ENCODE data around the gene BACE1. TPM values are rescaled to one million over a fixed set of nuclear protein-coding genes. Genes with fewer than 3 reads are reported as not detected.

The BACE1 gene
- total RNA-seq, 1 donor from 2014 or later: 37.4 TPM

DNA sequence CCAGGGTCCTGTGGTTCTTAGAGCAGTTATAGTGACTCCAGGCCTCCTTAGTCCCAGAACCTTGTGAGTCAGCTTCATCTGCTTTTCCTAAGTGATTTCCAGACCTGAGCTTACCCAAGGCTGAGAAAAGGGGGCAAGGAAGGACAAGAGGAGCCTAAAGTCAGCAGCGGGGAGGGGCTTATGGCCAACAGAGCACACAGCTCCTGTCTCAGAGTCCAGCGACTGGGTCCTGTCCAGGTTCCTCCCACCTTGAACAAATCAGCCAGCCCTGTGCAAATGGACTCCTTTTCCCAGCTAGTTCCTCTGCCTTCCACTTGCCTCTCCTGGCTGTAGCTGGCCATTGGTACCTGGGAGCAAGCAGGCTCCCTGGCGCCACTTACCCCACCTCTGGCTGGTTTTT lies 10.9 kb downstream of the BACE1 start:
- no peaks in the 10 kb centered on the region for H3K27me3 Mint-ChIP-seq
- no peaks in the 10 kb centered on the region for H3K36me3 Mint-ChIP-seq
- TF ChIP-seq, protein P1, sequence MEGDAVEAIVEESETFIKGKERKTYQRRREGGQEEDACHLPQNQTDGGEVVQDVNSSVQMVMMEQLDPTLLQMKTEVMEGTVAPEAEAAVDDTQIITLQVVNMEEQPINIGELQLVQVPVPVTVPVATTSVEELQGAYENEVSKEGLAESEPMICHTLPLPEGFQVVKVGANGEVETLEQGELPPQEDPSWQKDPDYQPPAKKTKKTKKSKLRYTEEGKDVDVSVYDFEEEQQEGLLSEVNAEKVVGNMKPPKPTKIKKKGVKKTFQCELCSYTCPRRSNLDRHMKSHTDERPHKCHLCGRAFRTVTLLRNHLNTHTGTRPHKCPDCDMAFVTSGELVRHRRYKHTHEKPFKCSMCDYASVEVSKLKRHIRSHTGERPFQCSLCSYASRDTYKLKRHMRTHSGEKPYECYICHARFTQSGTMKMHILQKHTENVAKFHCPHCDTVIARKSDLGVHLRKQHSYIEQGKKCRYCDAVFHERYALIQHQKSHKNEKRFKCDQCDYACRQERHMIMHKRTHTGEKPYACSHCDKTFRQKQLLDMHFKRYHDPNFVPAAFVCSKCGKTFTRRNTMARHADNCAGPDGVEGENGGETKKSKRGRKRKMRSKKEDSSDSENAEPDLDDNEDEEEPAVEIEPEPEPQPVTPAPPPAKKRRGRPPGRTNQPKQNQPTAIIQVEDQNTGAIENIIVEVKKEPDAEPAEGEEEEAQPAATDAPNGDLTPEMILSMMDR (conservative IDR thresholded peaks at IDR 0.05): no peak
- DNase-seq (ENCODE audit: extremely low spot score, unreplicated experiment): no peak
- H3K27ac Mint-ChIP-seq: no peak overlapping the region
- H3K9me3 Mint-ChIP-seq: no peaks in the 10 kb centered on the region
- no peak overlapping the region for H3K4me3 Mint-ChIP-seq
- peaks cover 14% of the 10 kb centered on the region for H3K4me1 Mint-ChIP-seq (ENCODE audit: unreplicated experiment)

DNA sequence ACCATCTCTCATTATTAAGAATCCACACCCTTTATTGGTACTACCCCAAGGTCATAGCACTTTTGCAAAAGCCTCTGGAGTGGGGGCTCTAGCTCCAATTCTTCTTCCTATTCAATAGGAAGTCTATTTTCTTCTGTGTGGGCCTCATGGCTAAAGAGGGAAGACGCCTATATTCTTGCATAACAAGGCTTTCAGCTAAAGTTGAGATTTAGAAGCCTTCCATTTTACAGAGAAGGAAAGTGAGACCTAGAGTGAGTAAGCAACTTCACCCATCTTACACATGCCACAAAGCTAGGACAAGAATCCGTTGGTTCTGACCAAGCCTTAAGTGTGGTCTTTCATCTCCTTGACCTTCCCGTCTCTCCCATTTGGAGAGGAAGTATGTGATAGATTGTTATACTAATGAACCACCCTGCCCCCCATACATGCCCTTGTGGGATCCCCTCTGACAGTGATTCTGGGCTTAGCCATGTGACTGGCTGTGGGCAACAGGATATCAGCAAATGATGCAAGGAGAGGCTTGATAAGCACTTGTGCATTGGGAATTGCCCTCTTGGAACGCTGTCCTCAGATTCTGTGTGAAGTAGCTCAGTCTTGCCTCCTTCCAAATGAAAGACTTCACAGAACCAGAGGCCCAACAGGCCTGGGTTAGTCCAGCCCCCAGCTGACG lies 12.3 kb downstream of the BACE1 start:
- no peaks in the 10 kb centered on the region for H3K36me3 Mint-ChIP-seq
- no peak overlapping the region for H3K27ac Mint-ChIP-seq
- no peaks in the 10 kb centered on the region for H3K27me3 Mint-ChIP-seq
- TF ChIP-seq, protein P1 (conservative IDR thresholded peaks at IDR 0.05): no peak
- H3K9me3 Mint-ChIP-seq: no peaks in the 10 kb centered on the region
- no peak for DNase-seq (ENCODE audit: extremely low spot score, unreplicated experiment)
- H3K4me3 Mint-ChIP-seq: no peak overlapping the region
- peaks cover 26% of the 10 kb centered on the region for H3K4me1 Mint-ChIP-seq (ENCODE audit: unreplicated experiment)

DNA sequence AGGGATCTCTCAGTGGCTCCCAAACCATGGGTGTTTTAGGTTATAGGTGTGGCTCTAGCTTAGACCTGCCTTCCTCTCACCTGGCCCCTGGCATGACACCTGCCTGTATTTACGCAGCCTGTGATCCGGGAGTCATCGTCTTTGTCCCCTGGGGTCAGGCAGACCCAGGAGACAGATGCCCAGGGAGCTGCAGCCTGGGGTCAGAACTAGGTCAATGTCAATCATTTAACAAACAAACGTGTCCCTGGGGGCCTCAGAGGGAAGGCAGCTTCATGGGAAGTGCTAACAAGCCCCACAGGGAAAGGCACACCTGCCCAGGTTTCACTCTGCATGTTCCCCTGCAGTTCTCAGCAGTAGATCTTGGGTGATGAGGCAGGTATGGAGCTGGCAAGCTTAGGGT lies 13.0 kb downstream of the BACE1 start:
- peak overlapping the region; percentile 58 for H3K27ac Mint-ChIP-seq
- no peaks in the 10 kb centered on the region for H3K9me3 Mint-ChIP-seq
- H3K4me3 Mint-ChIP-seq: no peak overlapping the region
- no peaks in the 10 kb centered on the region for H3K36me3 Mint-ChIP-seq
- H3K4me1 Mint-ChIP-seq (ENCODE audit: unreplicated experiment): peaks cover 26% of the 10 kb centered on the region
- no peaks in the 10 kb centered on the region for H3K27me3 Mint-ChIP-seq
- no peak for DNase-seq (ENCODE audit: extremely low spot score, unreplicated experiment)
- TF ChIP-seq, protein P1 (conservative IDR thresholded peaks at IDR 0.05): no peak

DNA sequence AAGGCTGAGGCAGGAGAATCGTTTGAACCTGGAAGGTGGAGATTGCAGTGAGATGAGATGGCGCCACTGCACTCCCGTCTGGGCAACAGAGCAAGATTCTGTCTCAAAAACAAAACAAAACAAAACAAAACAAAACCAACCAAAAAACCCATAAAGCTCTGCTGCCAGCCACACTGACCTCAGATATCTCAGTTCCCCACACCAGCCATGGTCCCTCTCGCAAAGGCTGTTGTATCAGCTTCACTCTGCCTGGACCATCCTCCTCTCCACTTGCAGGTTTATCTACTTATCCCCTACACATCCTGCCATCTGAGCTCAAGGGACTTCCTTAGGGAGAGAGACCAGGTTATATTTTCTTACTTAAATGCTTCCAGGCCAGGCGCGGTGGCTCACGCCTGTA lies 13.8 kb downstream of the BACE1 start:
- Mint-ChIP-seq H3K4me3 (no peak overlapping the region), H3K36me3 (no peaks in the 10 kb centered on the region), H3K27ac (no peak overlapping the region), H3K4me1 (ENCODE audit: unreplicated experiment) (peaks cover 26% of the 10 kb centered on the region), H3K27me3 (no peaks in the 10 kb centered on the region), H3K9me3 (no peaks in the 10 kb centered on the region)
- TF ChIP-seq, protein P1 (conservative IDR thresholded peaks at IDR 0.05): no peak
- DNase-seq (ENCODE audit: extremely low spot score, unreplicated experiment): no peak

DNA sequence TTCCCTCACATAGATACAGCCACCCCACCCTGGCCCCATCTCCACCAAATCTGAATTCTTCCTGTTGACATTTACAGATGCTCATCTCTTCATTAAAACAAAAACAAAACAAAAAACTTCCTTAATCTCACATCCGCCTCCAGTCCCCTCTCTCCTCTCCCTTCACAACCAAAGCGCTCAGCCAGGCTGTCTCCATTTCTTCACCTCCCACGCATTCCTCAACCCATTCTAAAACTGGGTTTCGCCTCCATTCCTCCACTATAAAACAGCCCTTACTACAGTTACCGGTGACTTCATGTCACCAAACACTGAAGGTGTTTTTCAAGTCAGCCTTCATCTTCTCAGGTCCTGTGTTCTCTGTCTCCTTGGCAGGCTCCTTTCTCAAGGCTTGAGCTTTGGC lies 15.3 kb downstream of the BACE1 start:
- peak overlapping the region; percentile 78 for H3K27ac Mint-ChIP-seq
- no peak for DNase-seq (ENCODE audit: extremely low spot score, unreplicated experiment)
- H3K4me3 Mint-ChIP-seq: peak overlapping the region; percentile 48
- H3K4me1 Mint-ChIP-seq (ENCODE audit: unreplicated experiment): peaks cover 26% of the 10 kb centered on the region
- H3K27me3 Mint-ChIP-seq: no peaks in the 10 kb centered on the region
- peaks cover 3% of the 10 kb centered on the region for H3K36me3 Mint-ChIP-seq
- H3K9me3 Mint-ChIP-seq: no peaks in the 10 kb centered on the region
- TF ChIP-seq, protein P1 (conservative IDR thresholded peaks at IDR 0.05): no peak
